Activated CD8-positive, alpha-beta memory T cell treated with anti-CD3 and anti-CD28 coated beads for 1 hour (primary cell): ENCODE measurements around the gene KANSL1L.
A peak's percentile ranks its signal among the peaks of the same experiment; 100 is the strongest.
"Not testable (repeated sequence)": the region's sequence is repeated elsewhere in the genome, so short reads cannot be mapped to it uniquely, and the experiment has no call there.

Source experiments
- DNase-seq, 2 donors: peaks; one replicate each; pipeline ENCODE4 v3.0.0-alpha.2; 2020; ENCODE audit warnings: low read depth in 1 of 2; ENCODE audit errors: extremely low read depth in 1 of 2

KANSL1L gene

GRCh38 chr2:210171309-210172218, at the start of gene KANSL1L:
KANSL1L (minus strand) TSS chr2:210171409; CDS start chr2:210154582, 16,827 bp downstream.
- DNase-seq = peak; percentile 90 to 97

- no peak for DNase-seq
Observed at GRCh38 chr2:210215120-210215519, 43.9 kb upstream of the KANSL1L start.

DNA sequence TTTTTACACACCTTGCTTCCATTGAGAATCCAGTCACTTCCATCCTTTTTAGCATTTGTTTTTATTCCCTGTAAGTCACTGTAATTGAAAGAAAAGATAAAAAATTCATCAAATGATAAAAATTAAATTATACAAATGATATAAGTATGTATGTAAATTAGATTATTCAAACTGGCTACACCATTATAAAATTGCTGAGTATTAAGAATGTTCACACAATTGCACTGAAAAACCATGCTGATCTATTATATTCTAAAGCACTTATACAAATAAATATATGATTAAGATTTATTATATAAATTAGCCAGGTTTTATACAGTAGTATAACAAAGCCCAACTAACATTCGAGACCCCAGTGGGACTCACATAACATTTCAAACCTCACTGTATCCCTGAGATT, 39.0 kb upstream of the KANSL1L start:
- DNase-seq = no peak

- DNase-seq = no peak
Observed at GRCh38 chr2:210207929-210208328, 36.7 kb upstream of the KANSL1L start.

- no peak for DNase-seq
Observed at GRCh38 chr2:210203558-210203957, 32.3 kb upstream of the KANSL1L start.

DNA sequence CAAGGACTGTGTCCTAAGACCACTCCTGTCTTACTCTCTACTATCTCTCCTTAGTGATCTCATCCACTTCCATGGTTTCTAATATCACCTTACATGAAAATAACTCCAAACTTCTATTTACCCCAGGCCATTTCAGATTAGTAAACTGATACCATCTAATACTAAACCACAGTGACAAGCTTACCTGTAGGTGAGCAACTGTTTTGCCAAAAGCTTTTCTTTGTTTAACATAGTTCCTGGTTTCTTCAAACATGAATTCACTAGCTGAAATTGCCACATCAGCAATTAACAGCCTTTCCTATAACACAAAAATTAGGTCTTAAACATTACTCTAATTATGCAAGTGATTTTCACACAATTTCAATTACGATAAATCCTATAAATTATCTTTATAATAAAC, 31.9 kb upstream of the KANSL1L start:
- DNase-seq = no peak

DNA sequence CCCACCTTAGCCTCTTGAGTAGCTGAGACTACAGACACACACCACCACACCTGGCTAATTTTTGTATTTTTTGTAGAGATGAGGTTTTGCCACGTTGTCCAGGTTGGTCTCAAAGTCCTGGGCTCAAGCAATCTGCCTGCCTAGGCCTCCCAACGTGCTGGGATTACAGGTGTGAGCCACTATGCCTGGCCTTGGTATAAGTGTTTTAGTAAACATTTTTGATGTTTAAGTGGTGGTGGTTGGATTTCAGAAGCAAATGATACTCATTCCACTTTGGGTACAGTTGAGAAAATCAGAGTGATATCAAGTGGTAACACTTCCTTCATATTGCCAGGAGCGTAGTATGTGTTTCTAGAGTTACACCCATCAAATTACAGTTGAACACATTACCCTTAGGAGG, 28.6 kb upstream of the KANSL1L start:
- DNase-seq = no peak

- DNase-seq = no peak
Observed at GRCh38 chr2:210199186-210199765, 28.1 kb upstream of the KANSL1L start.

GRCh38 chr2:210198326-210198725, 27.1 kb upstream of the KANSL1L start:
- no peak for DNase-seq

DNA sequence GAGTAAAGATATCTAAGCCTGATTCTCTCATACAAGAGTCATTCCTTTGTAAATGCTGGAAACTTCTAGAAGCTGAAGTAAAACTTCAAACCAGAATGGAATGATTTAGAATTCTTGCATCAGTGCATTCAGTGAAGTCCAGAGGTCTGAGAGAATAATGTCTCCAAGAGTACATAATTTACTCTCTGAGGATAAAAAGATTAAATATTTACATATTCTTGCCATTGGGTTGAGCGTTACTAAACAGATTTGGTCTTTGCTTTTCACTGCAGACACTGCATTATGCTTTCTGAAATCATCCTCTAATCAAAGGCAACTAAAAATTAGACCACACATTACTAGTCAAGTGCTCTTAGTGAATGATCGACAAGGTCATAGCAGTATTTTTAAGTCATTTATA, 26.5 kb upstream of the KANSL1L start:
- DNase-seq = no peak

- DNase-seq = no peak
Observed at GRCh38 chr2:210195101-210195852, 24.1 kb upstream of the KANSL1L start.

DNA sequence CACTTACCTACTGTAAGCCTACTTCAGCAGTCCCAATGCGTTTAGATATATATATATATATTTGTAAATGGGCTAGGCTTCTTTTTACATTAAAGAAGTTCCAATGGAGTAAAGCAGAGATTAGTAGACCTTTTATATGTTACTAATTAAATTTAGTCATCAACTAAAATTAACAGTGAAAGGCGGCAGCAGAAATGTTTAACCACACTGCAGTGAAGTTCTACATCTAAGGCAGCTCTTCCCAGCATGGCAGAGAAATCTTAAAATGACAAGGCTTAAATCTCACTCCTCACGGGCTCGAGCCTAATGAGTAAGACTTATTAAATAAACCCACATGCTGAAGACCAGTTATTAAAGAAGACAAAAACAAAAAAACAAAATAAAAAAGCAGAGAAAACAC, 19.1 kb upstream of the KANSL1L start:
- DNase-seq = no peak

DNA sequence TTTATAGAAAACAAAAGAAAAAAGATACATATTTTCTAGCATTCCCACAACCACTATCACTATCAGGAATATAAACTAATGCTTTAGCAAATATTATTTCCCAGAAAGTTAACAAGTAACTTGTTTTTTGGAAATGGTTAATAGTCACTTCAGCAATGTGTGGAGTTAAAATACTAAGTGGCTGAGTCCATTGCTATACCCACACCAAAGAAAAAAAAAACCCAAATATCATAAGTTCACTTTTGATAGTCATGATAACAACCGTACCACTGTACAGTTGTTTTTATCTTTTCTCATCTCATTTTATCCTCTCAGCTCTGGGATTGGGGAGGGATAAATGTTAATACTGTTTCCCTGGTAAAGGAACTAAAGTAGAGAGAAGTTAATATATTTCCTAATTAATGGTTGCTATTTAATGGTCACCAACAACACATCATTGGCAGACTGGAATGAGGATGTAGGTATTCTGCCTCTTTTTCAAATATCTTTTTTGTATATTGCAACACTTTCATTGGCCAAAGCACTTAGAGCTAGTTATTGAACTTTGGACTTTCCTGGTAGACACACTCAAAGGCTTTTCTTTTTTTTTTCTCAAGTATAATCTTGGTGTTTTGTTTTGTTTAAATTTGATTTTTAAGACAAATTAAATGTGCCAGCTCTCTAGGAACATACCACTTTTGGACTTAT, 18.4 kb upstream of the KANSL1L start:
- no peak for DNase-seq

GRCh38 chr2:210188755-210189154, 17.5 kb upstream of the KANSL1L start:
- no peak for DNase-seq

DNA sequence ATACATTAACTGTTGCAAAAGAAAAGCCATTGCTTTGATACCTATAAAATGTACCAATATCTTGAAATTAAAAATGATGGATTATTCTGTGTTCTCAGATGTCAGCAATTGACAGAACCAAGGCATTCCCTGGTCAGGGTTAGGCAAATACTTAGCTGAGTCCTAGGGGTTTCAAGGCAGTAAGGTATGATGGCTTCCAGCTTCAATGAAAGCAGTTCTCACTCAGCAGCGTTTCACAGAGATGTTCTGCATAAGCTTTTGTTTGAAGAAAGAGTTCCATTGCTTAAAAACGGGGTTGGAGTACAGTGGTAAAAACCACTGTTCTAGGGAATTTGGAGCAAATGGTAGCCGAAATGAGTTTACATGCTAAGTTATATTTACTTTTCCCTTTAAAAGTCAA, 17.0 kb upstream of the KANSL1L start:
- DNase-seq = no peak

- not testable (repeated sequence) for DNase-seq
Observed at GRCh38 chr2:210183936-210184335, 12.7 kb upstream of the KANSL1L start.

GRCh38 chr2:210181606-210182088, 10.4 kb upstream of the KANSL1L start:
- DNase-seq = not testable (repeated sequence)

DNA sequence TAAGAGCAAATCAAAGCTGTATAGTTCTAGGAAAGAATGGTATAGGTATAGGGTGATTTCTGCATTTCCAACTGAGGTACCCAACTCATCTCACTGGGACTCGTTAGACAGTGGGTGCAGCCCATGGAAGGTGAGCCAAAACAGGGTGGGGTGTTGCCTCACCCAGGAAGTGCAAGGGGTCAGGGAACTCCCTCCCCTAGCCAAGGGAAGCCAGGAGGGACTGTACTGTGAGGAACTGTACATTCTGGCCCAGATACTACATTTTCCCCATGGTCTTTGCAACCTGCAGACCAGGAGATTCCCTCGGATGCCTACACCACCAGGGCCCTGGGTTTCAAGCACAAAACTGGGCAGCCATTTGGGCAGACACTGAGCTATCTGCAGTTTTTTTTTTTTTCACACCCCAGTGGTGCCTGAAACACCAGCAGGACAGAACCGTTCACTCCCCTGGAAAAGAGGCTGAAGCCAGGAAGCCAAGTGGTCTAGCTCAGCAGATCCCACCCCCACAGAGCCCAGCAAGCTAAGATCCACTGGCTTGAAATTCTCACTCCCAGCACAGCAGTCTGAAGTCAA, 9.9 kb upstream of the KANSL1L start:
- not testable (repeated sequence) for DNase-seq

- no peak for DNase-seq
Observed at GRCh38 chr2:210180477-210180876, 9.3 kb upstream of the KANSL1L start.

GRCh38 chr2:210179351-210179990, 8.3 kb upstream of the KANSL1L start:
- DNase-seq = no peak
